ENCODE data around the gene DBX1.
"Not testable (repeated sequence)": the region's sequence is repeated elsewhere in the genome, so short reads cannot be mapped to it uniquely, and the experiment has no call there.

The DBX1 gene

GRCh38 chr11:20134991-20135736 is 25.1 kb downstream of the DBX1 start:
- DNase-seq (ENCODE audit: low read depth): no peak
- H3K4me3 ChIP-seq (ENCODE audit: control insufficient read depth, low read depth, low read length): no peak overlapping the region
- TF ChIP-seq CTCF (IDR thresholded peaks at IDR 0.05; ENCODE audit: control insufficient read depth, insufficient read depth, low read depth, low read length, missing control alignments): no peak

- DNase-seq (ENCODE audit: low read depth): no peak
- no peak for TF ChIP-seq CTCF (IDR thresholded peaks at IDR 0.05; ENCODE audit: control insufficient read depth, insufficient read depth, low read depth, low read length, missing control alignments)
- H3K4me3 ChIP-seq (ENCODE audit: control insufficient read depth, low read depth, low read length): peak overlapping the region; percentile 64; the same call in 1 of the 2 replicates
These were observed 27.6 kb downstream of the DBX1 start for GRCh38 chr11:20132667-20133039.

GRCh38 chr11:20131788-20132666 is 28.2 kb downstream of the DBX1 start:
- TF ChIP-seq CTCF (IDR thresholded peaks at IDR 0.05; ENCODE audit: control insufficient read depth, insufficient read depth, low read depth, low read length, missing control alignments): peak; percentile 94
- H3K4me3 ChIP-seq (ENCODE audit: control insufficient read depth, low read depth, low read length): peak overlapping the region; percentile 64
- no peak for DNase-seq (ENCODE audit: low read depth)

DNA sequence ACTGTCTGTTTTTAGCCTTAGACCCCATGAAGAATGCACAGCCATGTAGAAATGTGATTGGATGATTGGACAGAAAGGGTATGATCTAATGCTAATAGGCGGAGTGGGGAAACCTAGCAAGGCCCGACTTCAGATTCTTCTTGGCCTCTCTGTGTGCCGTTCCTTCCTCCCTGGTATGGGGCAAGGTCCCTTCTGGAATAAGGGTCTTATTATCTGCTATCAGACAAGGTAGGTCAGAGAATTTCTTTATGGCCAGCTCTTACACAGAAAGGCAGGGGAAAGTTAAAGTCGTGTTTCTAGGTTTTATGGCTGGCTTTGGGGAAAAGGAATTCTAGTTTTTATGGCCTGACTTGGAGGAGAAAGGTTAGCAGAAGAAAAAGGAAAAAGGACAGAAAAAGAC is 30.6 kb downstream of the DBX1 start:
- no peak overlapping the region for H3K4me3 ChIP-seq (ENCODE audit: control insufficient read depth, low read depth, low read length)
- DNase-seq (ENCODE audit: low read depth): no peak
- TF ChIP-seq CTCF (IDR thresholded peaks at IDR 0.05; ENCODE audit: control insufficient read depth, insufficient read depth, low read depth, low read length, missing control alignments): no peak

- not testable (repeated sequence) for DNase-seq (ENCODE audit: low read depth); H3K4me3 ChIP-seq (ENCODE audit: control insufficient read depth, low read depth, low read length)
These were observed 31.8 kb downstream of the DBX1 start for GRCh38 chr11:20128528-20128825.

GRCh38 chr11:20127671-20128527 is 32.4 kb downstream of the DBX1 start:
- TF ChIP-seq CTCF (IDR thresholded peaks at IDR 0.05; ENCODE audit: control insufficient read depth, insufficient read depth, low read depth, low read length, missing control alignments): peak; percentile 87
- H3K4me3 ChIP-seq (ENCODE audit: control insufficient read depth, low read depth, low read length): no peak overlapping the region
- DNase-seq (ENCODE audit: low read depth): no peak

Measured in AG09309 (cell line).